Endothelial cell of umbilical vein (primary cell): ENCODE data around the gene SHISA9. TPM values are rescaled to one million over a fixed set of nuclear protein-coding genes. Genes with fewer than 3 reads are reported as not detected.

Experiments used
- BruUV-seq: library from RNA; stranded (reverse); fragments of 400-500 nt; replicated peaks from 2 replicates; lab custom pipeline; 2021; lab: Mats Ljungman, UMichigan
- CTCF ChIA-PET: fragments of 300-600, 350-600 bp; sonication (Branson Sonifier 250); formaldehyde crosslinking; loops from one replicate; lab custom pipeline; 2021; ENCODE audit warnings: antibody characterized with exemption, inconsistent platforms; lab: Charles Lee
- POLR2A ChIA-PET: fragments of 300-600, 350-600 bp; sonication (Branson Sonifier 250); formaldehyde crosslinking; loops from one replicate; lab custom pipeline; 2021; ENCODE audit warnings: antibody characterized with exemption, inconsistent platforms; lab: Charles Lee
- DNase-seq: peaks from one replicate; pipeline ENCODE4 v3.0.0-alpha.2; 2011; ENCODE audit warnings: low read depth, low spot score
- FAIRE-seq: peaks from 2 replicates; lab custom pipeline; 2011; peaks lifted over from hg19 to GRCh38; lab: Jason Lieb, UNC
- H2AFZ ChIP-seq: 2 replicates; pipeline ENCODE4 v1.6.0; 2012; ENCODE audit warnings: low read depth, low read length, control low read depth, inconsistent platforms
- H3K27ac ChIP-seq: 2 replicates; pipeline ENCODE4 v1.5.1; 2011; ENCODE audit warnings: low read depth, mild to moderate bottlenecking, control low read depth, low read length, moderate library complexity; ENCODE audit not compliant: insufficient read depth
- H3K27me3 ChIP-seq, 2 experiments: 2 replicates each; pipeline versions ENCODE4 v1.6.0 to v1.6.1; 2011; ENCODE audit warnings: low read length in 2 of 2, mixed read lengths in 1 of 2; ENCODE audit not compliant: control insufficient read depth in 2 of 2, insufficient read depth in 2 of 2
- H3K36me3 ChIP-seq, 2 experiments: 2 replicates in 1 of 2; 3 replicates in 1 of 2; pipeline ENCODE4 v1.5.1; 2011; ENCODE audit warnings: low read length in 2 of 2, mild to moderate bottlenecking in 1 of 2, moderate library complexity in 1 of 2; ENCODE audit not compliant: control insufficient read depth in 2 of 2, insufficient read depth in 2 of 2; ENCODE audit errors: extremely low read depth in 1 of 2
- H3K4me1 ChIP-seq: 3 replicates; pipeline ENCODE4 v1.5.1; 2011; ENCODE audit warnings: mild to moderate bottlenecking, low read length; ENCODE audit not compliant: control insufficient read depth, insufficient read depth; ENCODE audit errors: extremely low read depth
- H3K4me2 ChIP-seq: 2 replicates; pipeline ENCODE4 v1.6.1; 2011; ENCODE audit warnings: low read length, control low read depth, mixed read lengths; ENCODE audit not compliant: insufficient read depth
- H3K4me3 ChIP-seq, 3 experiments: fragments of 200-600 bp in 1 of 3; sonication (generic), shearing (Covaris generic) in 1 of 3; replicated peaks in 1 of 3; 2 replicates each; pipeline ENCODE4 v1.5.1; 2011 to 2016; ENCODE audit warnings: control low read depth in 3 of 3, low read length in 3 of 3, mild to moderate bottlenecking in 2 of 3, inconsistent platforms in 1 of 3, low read depth in 1 of 3, moderate library complexity in 1 of 3; ENCODE audit not compliant: insufficient read depth in 1 of 3
- H3K79me2 ChIP-seq: 2 replicates; pipeline ENCODE4 v1.6.0; 2012; ENCODE audit warnings: low read length, inconsistent platforms; ENCODE audit not compliant: control insufficient read depth, insufficient read depth
- H3K9ac ChIP-seq: replicated peaks from 2 replicates; pipeline ENCODE3; 2011; ENCODE audit warnings: low read length, control low read depth; ENCODE audit not compliant: insufficient read depth; ENCODE audit errors: extremely low read depth
- H3K9me1 ChIP-seq: replicated peaks from 3 replicates; pipeline ENCODE4 v1.6.0; 2011; ENCODE audit warnings: mild to moderate bottlenecking, low read length; ENCODE audit not compliant: control insufficient read depth, insufficient read depth; ENCODE audit errors: extremely low read depth
- H3K9me3 ChIP-seq: replicated peaks from 2 replicates; pipeline ENCODE4 v1.5.1; 2012; ENCODE audit warnings: low read length, inconsistent platforms; ENCODE audit not compliant: control insufficient read depth, insufficient read depth
- H4K20me1 ChIP-seq: replicated peaks from 2 replicates; pipeline ENCODE3; 2011; ENCODE audit warnings: mild to moderate bottlenecking, low read length; ENCODE audit not compliant: control insufficient read depth, insufficient read depth; ENCODE audit errors: extremely low read depth
- EZH2 ChIP-seq: IDR thresholded peaks from 2 replicates; pipeline ENCODE4 v1.6.1; 2012; ENCODE audit warnings: borderline replicate concordance, low read depth, mild to moderate bottlenecking, moderate library complexity, low read length, inconsistent platforms; ENCODE audit not compliant: severe bottlenecking
- GATA2 ChIP-seq: IDR thresholded peaks from 2 replicates; pipeline ENCODE4 v1.7.0; 2011; ENCODE audit warnings: low read depth, mild to moderate bottlenecking, moderate library complexity, mixed read lengths, low read length; ENCODE audit not compliant: insufficient read length, insufficient read depth
- JUN ChIP-seq: IDR thresholded peaks from 2 replicates; pipeline ENCODE4 v1.6.1; 2011; ENCODE audit warnings: borderline replicate concordance, low read depth; ENCODE audit not compliant: insufficient read length, insufficient read depth
- MYC ChIP-seq: IDR thresholded peaks from one replicate; pipeline ENCODE4 v1.6.1; 2011; ENCODE audit warnings: mild to moderate bottlenecking, low read depth, low read length
- POLR2A ChIP-seq: IDR thresholded peaks from 2 replicates; pipeline ENCODE4 v1.6.1; 2012; ENCODE audit warnings: low read depth, mild to moderate bottlenecking, control low read depth, low read length
- POLR2AphosphoS5 ChIP-seq: IDR thresholded peaks from 2 replicates; pipeline ENCODE4 v1.6.1; 2012; ENCODE audit warnings: low read depth, mild to moderate bottlenecking, control low read depth, low read length, moderate library complexity; ENCODE audit not compliant: insufficient read depth
- dilution Hi-C: fragments of 300-500 bp; cut with MboI; formaldehyde crosslinking; loops from one replicate; pipeline ENCODE4 v1.15.0; 2019; ENCODE audit warnings: low sequenced_read_pairs; ENCODE audit not compliant: extremely low pct_ligation_motif_present
- intact Hi-C: fragments of 100-400 bp; cut with micrococcal nuclease; formaldehyde crosslinking; loops from one replicate; pipeline ENCODE4 v1.10.0; 2022
- polyA plus RNA-seq, 4 experiments: library from polyadenylated mRNA; depleted of rRNA in 3 of 4; stranded (reverse) in 3 of 4; unstranded in 1 of 4; fragments of >200 nt; gene quantifications; 2 replicates each; pipeline versions ENCODE4 v1.2.1 to v1.2.3, GENCODE V29; 2011 to 2012; ENCODE audit warnings: missing spikeins in 1 of 4
- total RNA-seq: library from RNA; stranded (reverse); gene quantifications from 2 replicates; pipeline ENCODE4 v1.2.3, GENCODE V29; 2021

SHISA9 gene
- total and polyA plus RNA-seq, 2 donors (not counting 3 experiments of a cell fraction or from before 2014, with no cell fraction given), result not detected

- no peak overlapping the region for H3K4me2 ChIP-seq
- DNase-seq, result no peak
- no peaks in the 10 kb centered on the region for H4K20me1 ChIP-seq
- H3K79me2 ChIP-seq, result no peaks in the 10 kb centered on the region
- H3K27ac ChIP-seq, result no peak overlapping the region
- dilution Hi-C loops, result no loop called here
- ChIA-PET CTCF (no interaction called here), POLR2A (no interaction called here)
- H3K9me3 ChIP-seq, result peaks cover 4% of the 10 kb centered on the region
- no TSS peak for BruUV-seq
- no peak overlapping the region for H3K9ac ChIP-seq
- no peaks in the 10 kb centered on the region for H3K27me3 ChIP-seq
- H3K4me1 ChIP-seq, result no peaks in the 10 kb centered on the region
- H3K36me3 ChIP-seq, result no peaks in the 10 kb centered on the region
- no peak overlapping the region for H3K4me3 ChIP-seq
- H2AFZ ChIP-seq, result no peak overlapping the region
- FAIRE-seq, result no peak
- intact Hi-C loops, result no loop called here
- no peaks in the 10 kb centered on the region for H3K9me1 ChIP-seq
- TF ChIP-seq POLR2A, result no peak
- no peak for TF ChIP-seq JUN
- no peak for TF ChIP-seq GATA2
- TF ChIP-seq POLR2AphosphoS5, result no peak
- no peak for TF ChIP-seq MYC
These were observed 86.7 kb downstream of the SHISA9 start for GRCh38 chr16:12988071-12988470.

- no peaks in the 10 kb centered on the region for H3K4me1 ChIP-seq
- dilution Hi-C loops (no loop called here), intact Hi-C loops (no loop called here)
- no peaks in the 10 kb centered on the region for H3K9me1 ChIP-seq
- DNase-seq (no peak), FAIRE-seq (no peak)
- peaks cover 4% of the 10 kb centered on the region for H3K9me3 ChIP-seq
- no peaks in the 10 kb centered on the region for H4K20me1 ChIP-seq
- no TSS peak for BruUV-seq
- ChIA-PET CTCF (no interaction called here), POLR2A (no interaction called here)
- no peak overlapping the region for H3K27ac ChIP-seq
- no peak for TF ChIP-seq MYC
- TF ChIP-seq EZH2, result no peak
- no peak overlapping the region for H3K9ac ChIP-seq
- no peak overlapping the region for H2AFZ ChIP-seq
- H3K36me3 ChIP-seq, result no peaks in the 10 kb centered on the region
- no peaks in the 10 kb centered on the region for H3K27me3 ChIP-seq
- H3K4me2 ChIP-seq, result no peak overlapping the region
- H3K4me3 ChIP-seq, result no peak overlapping the region
- H3K79me2 ChIP-seq, result no peaks in the 10 kb centered on the region
These were observed 90.7 kb downstream of the SHISA9 start for GRCh38 chr16:12992066-12992465.
